Measurements from ENCODE around the gene NOM1.

Gene NOM1

GRCh38 chr7:156988343-156989185, 39.1 kb downstream of the NOM1 start:
- no peak for DNase-seq (ENCODE audit: low read depth)
- H3K4me3 ChIP-seq (ENCODE audit: low read length), result no peak overlapping the region
- no peak for TF ChIP-seq CTCF (IDR thresholded peaks at IDR 0.05; ENCODE audit: insufficient read depth, low read depth, low read length, missing control alignments)

GRCh38 chr7:156989766-156990535, 40.4 kb downstream of the NOM1 start:
- no peak for TF ChIP-seq CTCF (IDR thresholded peaks at IDR 0.05; ENCODE audit: insufficient read depth, low read depth, low read length, missing control alignments)
- DNase-seq (ENCODE audit: low read depth), result no peak
- no peak overlapping the region for H3K4me3 ChIP-seq (ENCODE audit: low read length)

- DNase-seq (ENCODE audit: low read depth), result no peak
- TF ChIP-seq CTCF (IDR thresholded peaks at IDR 0.05; ENCODE audit: insufficient read depth, low read depth, low read length, missing control alignments), result no peak
- no peak overlapping the region for H3K4me3 ChIP-seq (ENCODE audit: low read length)
These were observed 43.8 kb downstream of the NOM1 start for GRCh38 chr7:156993021-156993924.

- no peak overlapping the region for H3K4me3 ChIP-seq (ENCODE audit: low read length)
- TF ChIP-seq CTCF (IDR thresholded peaks at IDR 0.05; ENCODE audit: insufficient read depth, low read depth, low read length, missing control alignments), result no peak
- no peak for DNase-seq (ENCODE audit: low read depth)
These were observed 44.4 kb downstream of the NOM1 start for GRCh38 chr7:156993925-156994235.

GRCh38 chr7:156994417-156994816, 44.9 kb downstream of the NOM1 start:
- no peak for TF ChIP-seq CTCF (IDR thresholded peaks at IDR 0.05; ENCODE audit: insufficient read depth, low read depth, low read length, missing control alignments)
- no peak for DNase-seq (ENCODE audit: low read depth)
- no peak overlapping the region for H3K4me3 ChIP-seq (ENCODE audit: low read length)

- H3K4me3 ChIP-seq (ENCODE audit: low read length), result no peak overlapping the region
- DNase-seq (ENCODE audit: low read depth), result no peak
- no peak for TF ChIP-seq CTCF (IDR thresholded peaks at IDR 0.05; ENCODE audit: insufficient read depth, low read depth, low read length, missing control alignments)
These were observed 49.8 kb downstream of the NOM1 start for GRCh38 chr7:156998988-156999957.

Data from epithelial cell of esophagus (primary cell).